ENCODE data around the gene SHISA6.

DNA sequence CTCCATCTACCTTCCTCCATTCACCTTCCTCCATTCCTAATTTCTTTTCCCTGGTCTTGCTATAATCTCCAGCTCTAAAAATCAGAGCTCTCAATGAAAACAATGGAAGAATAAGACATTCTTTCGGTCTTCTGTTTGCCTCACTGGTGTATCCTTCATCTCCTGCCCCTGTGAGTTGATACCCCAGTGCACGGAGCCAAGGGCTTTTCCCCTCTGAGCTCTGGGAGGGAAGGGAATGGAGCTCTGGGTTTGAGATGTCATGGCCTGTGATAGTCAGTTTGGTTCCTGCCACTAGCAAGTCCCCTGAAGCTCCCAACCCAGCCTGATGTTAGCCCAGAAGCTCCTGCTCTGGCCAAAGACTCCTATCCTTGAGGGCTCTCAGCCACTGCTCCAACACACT is 320.7 kb downstream of the SHISA6 start:
- TF ChIP-seq CTCF (IDR thresholded peaks at IDR 0.05) (no peak), EZH2 (IDR thresholded peaks at IDR 0.05) (no peak)
